Astrocyte of the cerebellum (primary cell): ENCODE results near the gene LANCL3.
"Not testable (repeated sequence)": the region's sequence is repeated elsewhere in the genome, so short reads cannot be mapped to it uniquely, and the experiment has no call there.

Experiments used
- DNase-seq: peaks from one replicate; pipeline ENCODE4 v3.0.0-alpha.2; 2011; ENCODE audit warnings: low read depth
- H3K4me3 ChIP-seq: 2 replicates; pipeline ENCODE4 v1.5.1; 2011; ENCODE audit warnings: mild to moderate bottlenecking, low read depth, low read length, moderate library complexity
- in situ Hi-C: cut with HindIII; loops from 2 replicates; pipeline ENCODE4 v1.10.0; 2017; ENCODE audit warnings: low sequenced_read_pairs
- TF ChIP-seq, protein P1 (sequence below): IDR thresholded peaks from 2 replicates; pipeline ENCODE4 v1.5.1; 2012; ENCODE audit warnings: low read length, low read depth, moderate library complexity, mild to moderate bottlenecking; ENCODE audit errors: missing control alignments

The LANCL3 gene

DNA sequence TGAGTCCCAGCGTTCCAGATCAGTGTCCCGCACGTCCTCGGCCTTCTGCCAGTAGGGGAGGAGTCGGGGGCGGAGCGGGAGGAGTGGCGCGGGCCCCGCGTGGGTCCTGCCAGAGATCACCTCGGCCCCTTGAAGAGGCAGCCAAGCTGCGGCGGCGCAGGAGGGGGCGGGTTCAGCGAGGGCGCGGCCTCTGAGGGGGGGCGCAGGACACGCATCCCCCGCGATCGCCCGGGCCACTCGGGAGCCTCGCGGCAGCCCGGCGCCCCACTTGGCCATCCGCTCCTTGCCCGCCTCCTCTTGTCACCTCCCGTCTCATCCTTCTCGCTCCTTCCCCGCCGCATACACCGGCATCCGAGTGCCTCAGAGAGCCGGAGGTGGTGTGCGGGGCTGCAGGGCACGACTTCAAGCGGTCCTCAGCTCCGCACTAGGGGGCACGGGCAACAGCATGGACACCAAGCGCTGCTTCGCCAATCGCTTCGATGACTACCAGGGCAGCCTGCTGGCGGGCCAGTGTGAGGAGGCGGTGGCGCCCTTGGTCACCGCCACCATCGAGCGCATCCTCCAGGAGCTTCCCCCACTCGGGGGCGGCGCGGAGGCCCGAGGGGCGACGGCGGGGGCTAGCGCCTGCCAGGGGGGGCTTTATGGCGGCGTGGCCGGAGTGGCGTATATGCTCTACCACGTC is at the start of gene LANCL3:
Gene LANCL3, plus strand, starts transcription at position 236 of the 682 bp plus-strand sequence. Its CDS starts 210 bp downstream, at position 446.
- in situ Hi-C loops, DNase-seq: not testable (repeated sequence)
- peak within 1 kb of the TSS; percentile 39 for H3K4me3 ChIP-seq

DNA sequence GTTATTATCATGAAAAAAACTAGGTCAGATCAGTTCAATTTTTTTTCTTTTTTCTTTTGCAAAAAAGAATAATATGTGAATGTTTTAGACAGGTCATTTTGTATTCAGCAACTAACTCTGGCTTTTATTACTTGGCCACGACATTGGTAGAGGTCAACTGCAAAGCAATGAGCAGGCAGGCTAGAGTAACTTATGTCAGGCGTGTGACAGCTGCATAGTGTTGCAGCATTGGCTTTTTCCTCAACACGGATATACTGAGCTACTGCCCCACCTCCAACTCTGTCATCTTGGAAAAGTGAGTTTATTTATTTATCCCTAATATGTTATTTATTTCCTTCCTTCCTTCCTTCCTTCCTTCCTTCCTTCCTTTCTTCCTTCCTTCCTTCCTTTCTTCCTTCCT is 47.8 kb upstream of the LANCL3 start:
- DNase-seq, in situ Hi-C loops, H3K4me3 ChIP-seq: not testable (repeated sequence)

GRCh38 chrX:37541991-37542390 is 29.5 kb upstream of the LANCL3 start:
- no peak overlapping the region for H3K4me3 ChIP-seq
- TF ChIP-seq, protein P1, sequence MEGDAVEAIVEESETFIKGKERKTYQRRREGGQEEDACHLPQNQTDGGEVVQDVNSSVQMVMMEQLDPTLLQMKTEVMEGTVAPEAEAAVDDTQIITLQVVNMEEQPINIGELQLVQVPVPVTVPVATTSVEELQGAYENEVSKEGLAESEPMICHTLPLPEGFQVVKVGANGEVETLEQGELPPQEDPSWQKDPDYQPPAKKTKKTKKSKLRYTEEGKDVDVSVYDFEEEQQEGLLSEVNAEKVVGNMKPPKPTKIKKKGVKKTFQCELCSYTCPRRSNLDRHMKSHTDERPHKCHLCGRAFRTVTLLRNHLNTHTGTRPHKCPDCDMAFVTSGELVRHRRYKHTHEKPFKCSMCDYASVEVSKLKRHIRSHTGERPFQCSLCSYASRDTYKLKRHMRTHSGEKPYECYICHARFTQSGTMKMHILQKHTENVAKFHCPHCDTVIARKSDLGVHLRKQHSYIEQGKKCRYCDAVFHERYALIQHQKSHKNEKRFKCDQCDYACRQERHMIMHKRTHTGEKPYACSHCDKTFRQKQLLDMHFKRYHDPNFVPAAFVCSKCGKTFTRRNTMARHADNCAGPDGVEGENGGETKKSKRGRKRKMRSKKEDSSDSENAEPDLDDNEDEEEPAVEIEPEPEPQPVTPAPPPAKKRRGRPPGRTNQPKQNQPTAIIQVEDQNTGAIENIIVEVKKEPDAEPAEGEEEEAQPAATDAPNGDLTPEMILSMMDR, result no peak

DNA sequence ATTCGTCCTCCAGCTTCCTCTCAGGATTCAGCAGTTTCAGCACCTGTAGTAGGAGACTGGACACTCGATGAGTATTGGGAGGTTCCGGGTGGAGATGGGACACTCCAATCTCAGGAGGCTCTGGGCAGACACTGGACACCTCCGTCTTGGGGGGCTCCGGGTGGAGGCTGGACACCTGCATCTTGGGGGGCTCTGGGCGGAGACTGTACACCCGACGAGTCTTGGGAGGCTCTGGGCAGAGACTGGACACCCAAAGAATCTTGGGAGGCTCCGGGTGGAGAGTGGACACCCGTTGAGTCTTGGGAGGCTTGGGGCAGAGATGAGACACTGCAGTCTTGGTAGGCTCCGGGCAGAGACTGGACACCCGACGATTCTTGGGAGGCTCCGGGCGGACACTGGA is 28.7 kb upstream of the LANCL3 start:
- no peak overlapping the region for H3K4me3 ChIP-seq
- no peak for DNase-seq
- TF ChIP-seq, protein P1, result no peak
- in situ Hi-C loops, result no loop called here

More at GRCh38 chrX:37541991-37542390, 29.5 kb upstream of the LANCL3 start:
- in situ Hi-C loops, result no loop called here
- no peak for DNase-seq

- TF ChIP-seq, protein P1, result no peak
- in situ Hi-C loops, result no loop called here
- H3K4me3 ChIP-seq, result no peak overlapping the region
- DNase-seq, result no peak
These were observed 28.1 kb upstream of the LANCL3 start for GRCh38 chrX:37543324-37543723.

- H3K4me3 ChIP-seq, in situ Hi-C loops, DNase-seq: not testable (repeated sequence)
These were observed 26.9 kb upstream of the LANCL3 start for GRCh38 chrX:37544531-37544930.

DNA sequence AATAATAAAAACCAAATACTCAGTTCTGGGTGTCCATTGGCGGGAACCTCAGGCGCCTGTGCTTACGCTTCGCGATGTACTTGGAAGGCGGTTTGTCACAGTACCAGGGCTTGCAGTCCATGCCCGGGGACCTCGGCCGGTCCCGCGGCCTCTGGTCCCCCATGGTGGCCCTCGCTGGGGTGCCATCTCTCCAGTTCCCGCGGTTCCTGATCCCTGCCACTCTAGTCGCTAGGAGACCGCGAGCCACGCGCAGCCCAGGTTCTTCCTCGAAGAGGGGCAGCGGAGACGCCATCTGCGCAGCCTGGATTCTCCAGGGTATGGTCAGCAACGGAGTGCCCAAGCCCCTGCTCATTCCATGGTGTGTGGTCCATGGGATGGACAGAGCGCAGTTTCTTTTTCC is 26.4 kb upstream of the LANCL3 start:
- no peak for DNase-seq
- in situ Hi-C loops, result no loop called here
- H3K4me3 ChIP-seq, result no peak overlapping the region
- TF ChIP-seq, protein P1, result no peak

- in situ Hi-C loops, DNase-seq: not testable (repeated sequence)
These were observed 21.8 kb upstream of the LANCL3 start for GRCh38 chrX:37549619-37550018.

DNA sequence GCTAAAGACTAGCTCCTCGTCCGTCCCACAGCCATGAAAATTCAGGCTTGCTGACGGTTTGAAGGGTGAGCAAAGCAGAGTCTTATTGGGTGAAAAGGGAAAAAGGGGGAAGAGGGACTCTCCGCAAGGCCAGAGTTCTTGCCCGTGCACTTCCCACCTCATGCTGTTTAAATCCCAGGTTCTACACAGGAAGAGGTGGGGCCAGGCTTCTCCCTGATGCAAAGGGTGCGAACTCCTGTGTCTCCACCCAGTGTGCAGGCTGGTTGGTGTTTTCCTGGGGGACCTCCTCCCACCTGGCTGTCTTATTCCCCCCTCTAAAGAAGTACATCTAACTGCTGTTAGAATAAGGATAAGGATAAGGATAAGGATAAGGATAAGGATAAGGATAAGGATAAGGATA is 18.0 kb upstream of the LANCL3 start:
- TF ChIP-seq, protein P1, result no peak
- no peak overlapping the region for H3K4me3 ChIP-seq
- no peak for DNase-seq
- in situ Hi-C loops, result no loop called here

More at GRCh38 chrX:37549619-37550018, 21.8 kb upstream of the LANCL3 start:
- not testable (repeated sequence) for H3K4me3 ChIP-seq

DNA sequence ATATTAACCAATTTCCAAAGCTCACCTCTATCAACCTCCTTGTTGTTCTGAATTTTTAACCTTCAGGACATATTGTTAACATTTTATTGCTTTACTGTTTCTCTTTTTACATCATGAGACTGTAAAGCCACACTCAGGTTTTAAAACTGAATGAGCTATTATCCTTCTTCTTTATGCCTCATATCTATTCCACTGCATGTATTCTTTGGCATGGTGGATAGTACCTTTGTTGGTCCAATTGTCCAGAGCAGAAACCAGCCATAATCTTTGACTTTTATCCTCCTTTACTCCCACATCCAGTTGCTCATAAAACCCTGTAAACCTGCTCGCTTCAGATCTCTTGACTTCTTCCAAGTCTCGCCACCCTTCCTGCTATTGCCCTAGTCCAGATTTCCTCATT is 6.2 kb upstream of the LANCL3 start:
- H3K4me3 ChIP-seq, in situ Hi-C loops, DNase-seq: not testable (repeated sequence)

DNA sequence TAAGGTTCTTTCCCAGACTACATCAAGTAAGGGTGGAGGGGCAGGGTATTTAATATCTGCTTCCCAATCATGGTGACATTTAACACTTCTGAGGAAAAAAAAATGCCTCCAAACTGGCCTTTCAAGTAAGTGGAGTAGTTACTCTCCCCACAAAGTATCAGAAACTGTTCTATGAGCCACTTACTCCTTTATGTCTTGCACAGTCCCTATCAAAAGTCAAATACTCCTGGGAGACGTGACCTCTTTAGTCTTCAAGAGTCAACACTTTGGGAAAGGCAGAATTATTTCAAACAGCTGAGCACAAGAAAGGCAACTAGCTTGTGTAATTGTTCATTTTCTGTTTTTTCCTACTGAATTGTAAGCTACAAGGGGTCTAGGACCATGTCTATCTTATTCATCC is 1.1 kb upstream of the LANCL3 start:
- DNase-seq, in situ Hi-C loops, H3K4me3 ChIP-seq: not testable (repeated sequence)
